GM18505 (cell line): ENCODE data around the gene RAB31.

Experiments used
- ATAC-seq: cut with Tn5 transposase; IDR thresholded peaks from one replicate; pipeline ENCODE4 v1.9.1; 2021; ENCODE audit not compliant: unreplicated experiment
- POLR2A ChIP-seq: IDR thresholded peaks from 4 replicates; pipeline ENCODE4 v1.6.1; 2011; ENCODE audit warnings: borderline replicate concordance; ENCODE audit not compliant: insufficient read depth, insufficient read length; ENCODE audit errors: extremely low read depth

The RAB31 gene

DNA sequence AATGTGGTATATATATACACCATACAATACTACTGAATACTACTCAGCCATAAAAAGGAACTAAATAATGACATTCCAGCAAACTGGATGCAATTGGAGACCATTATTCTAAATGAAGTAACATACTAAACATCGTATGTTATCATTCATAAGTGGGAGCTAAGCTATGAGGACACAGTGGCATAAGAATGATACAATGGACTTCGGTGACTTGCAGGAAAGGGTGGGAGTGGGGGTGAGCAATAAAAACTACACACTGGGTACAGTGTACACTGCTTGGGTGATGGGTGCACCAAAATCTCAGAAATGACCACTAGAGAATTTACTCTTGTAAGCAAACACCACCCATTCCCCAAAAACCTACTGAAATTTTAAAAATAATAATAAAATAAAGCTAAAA, 87.9 kb downstream of the RAB31 start:
- ATAC-seq: no peak

DNA sequence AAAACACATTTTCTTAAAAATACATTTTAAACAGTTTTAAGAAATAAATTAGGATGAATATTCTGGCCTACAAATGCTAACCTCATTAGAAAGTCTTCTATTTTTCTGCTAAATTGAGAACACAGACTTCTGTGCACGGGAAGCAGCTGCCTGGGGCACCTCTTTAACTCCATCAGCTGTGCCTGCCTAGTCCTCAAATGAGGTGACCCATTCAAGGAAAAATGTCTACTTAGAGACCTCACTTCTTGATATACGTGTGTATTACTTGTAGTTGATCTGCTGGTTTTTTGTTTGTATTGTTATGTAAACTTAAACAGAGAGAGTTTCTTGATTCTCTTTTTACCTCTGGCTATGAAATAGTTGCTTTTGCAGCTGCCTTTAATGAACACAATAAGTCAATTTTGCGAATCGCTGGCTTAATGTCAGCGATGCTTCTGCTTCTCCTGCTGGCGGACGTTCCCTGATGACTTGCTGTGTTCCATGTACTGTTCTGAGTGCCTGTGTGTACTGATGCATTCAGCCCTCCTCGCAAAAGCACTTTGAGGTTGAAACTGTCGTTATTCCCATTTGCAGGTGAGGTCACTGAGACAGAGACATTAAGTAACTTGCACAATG, 88.9 kb downstream of the RAB31 start:
- no peak for ATAC-seq
- no peak for TF ChIP-seq POLR2A

More for the DNA sequence above, 87.9 kb downstream of the RAB31 start:
- no peak for TF ChIP-seq POLR2A

DNA sequence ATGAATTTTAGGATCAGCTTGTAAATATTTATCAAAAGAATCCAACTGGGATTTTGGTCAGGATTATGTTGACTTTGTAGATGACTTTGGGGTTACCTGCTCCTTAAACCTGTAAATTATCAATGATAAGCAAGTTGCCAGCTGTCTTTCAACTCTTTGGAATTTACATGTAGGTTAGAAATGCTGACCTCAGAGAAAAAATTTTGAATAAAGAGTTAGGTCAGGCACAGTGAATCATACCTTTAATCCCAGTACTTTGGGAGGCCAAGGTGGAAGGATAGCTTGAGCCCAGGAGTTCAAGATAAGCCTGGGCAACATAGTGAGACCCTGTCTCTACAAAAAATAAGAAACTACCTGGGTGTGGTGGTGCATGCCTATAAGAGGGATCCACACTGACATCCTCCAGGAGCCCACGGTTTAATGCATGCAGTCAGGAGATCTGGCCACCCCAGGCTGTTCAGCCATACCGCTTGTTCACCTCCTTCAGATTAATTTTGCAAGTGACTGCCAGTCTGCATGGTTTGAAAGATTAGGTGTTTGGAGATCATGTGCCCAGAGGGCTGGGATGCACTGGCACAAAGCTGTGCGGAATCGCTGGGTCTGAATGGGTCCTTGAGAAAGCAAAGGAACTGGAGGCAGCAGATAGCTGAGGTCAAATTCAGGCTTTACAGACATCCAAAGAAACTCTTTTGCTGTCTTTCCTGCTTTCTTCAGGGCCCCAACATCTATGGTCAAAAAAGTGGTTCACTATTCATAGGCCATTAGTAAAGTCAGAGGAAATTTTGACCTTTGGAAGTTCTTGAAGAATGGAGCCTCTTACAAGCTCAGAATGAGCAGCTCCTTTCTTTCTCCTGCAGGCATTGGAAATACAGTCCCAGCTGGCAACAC, 94.3 kb downstream of the RAB31 start:
- TF ChIP-seq POLR2A: no peak
- no peak for ATAC-seq

DNA sequence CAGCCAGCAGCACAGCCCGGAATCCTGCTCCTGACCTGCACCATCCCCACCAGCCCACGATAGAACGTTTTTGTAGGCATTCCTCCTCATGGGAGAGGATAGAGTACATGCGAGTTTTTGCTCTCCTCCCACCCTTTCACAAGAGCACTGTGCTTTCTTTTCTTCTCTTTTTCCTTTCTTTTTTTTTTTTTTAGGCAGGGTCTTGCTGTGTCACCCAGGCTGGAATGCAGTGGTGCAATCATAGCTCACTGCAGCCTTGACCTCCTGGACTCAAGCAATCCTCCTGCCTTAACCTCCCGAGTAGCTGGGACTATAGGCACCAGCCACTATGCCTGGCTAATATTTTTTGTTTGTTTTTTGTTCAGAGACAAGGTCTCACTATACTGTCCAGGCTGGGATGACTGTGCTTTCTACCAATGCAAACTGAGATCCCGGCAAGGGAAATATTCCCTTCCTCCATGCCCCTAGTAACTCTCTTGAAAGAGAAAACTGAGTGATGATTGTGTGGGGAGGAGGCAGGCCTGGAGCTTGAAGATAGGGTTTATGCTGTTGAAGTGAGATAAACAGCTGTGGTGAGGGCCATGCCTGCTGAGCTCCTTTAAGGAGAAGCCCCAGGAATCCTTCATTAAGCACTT, 95.1 kb downstream of the RAB31 start:
- ATAC-seq: no peak
- TF ChIP-seq POLR2A: no peak

DNA sequence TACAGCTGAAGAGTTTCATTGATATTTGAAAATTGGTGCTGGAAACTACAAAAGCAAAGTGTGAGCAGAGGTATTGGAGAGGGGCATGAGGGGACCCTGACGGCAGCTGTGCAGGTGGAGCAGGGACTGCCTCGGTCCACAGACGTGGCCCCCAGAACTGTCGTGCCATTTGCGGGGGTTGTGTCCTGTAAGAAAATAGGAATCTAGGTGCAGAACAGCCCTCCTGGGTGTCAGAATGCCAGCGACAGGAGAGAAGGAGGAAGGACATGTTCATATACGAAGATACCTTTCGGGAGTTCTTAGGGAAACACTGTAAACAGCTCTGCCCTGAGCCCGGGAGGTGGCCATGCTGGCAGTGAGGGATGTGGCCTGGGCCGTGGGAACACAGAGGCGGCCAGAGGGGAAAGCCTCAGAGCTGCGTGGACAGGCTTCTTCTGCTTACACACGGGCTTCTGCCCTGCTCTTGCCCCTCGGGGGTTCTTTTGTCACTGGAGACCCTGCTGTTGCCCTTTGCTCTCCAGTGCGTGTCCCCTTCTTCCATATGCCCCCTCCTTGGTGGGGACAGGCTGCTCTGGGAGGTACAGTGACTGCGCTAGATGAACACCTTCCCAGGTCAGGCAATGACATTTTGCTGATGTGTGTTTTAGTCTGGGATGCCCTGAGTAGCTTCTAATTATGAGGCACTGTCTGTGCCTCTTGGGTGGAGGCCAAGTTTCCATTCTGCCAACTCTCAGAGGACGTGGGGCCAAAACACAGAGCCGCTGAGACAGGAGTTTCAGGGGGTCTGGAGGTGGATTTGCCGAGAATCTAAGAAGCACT, 95.8 kb downstream of the RAB31 start:
- no peak for TF ChIP-seq POLR2A
- no peak for ATAC-seq

DNA sequence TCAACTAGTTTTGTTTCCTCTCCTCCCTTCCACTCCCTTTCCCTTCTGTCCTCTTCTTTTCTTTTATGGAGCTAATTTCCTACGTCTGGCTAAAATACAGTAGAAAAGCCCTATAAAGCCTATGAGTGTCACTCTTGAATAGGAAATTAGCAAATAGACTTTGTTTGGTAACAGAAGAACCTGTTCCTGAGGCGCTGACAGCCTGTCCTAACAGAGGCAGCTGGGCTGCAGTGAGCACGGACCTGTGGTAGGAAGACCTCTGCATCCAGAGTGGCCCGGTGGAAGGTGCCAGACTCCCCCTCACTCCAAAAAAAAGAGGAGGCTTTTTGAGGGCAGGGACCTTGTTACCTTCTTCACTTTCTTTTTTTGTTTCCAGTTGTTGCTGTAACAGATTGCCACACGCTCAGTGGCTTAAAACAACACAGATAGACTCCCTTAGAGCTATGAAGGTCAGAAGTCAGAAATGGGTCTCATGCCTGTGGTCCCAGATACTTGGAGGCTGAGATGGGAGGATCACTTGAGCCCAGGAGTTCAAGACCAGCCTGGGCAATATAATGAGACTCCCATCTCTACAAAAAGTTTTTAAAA, 96.5 kb downstream of the RAB31 start:
- no peak for ATAC-seq
- no peak for TF ChIP-seq POLR2A

DNA sequence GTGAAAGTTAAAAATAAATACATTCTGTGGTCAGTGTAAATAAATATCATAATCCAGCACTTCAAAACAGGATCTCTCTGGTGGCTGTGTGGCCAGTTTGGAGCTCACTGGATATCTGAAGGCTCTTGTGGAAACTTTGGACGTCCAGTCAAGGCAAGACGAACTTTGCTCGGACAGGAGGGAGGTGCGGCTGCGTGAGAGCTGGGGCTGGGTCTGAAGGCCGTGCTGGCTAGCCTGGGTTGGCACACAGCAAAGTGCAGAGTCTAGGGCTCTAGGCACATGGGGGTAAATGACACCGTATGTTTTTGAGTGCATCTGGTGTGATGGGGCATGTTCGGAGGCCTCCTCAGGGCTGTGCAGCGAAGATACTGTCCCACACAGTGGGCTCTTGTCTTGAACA, 98.8 kb downstream of the RAB31 start:
- no peak for ATAC-seq

DNA sequence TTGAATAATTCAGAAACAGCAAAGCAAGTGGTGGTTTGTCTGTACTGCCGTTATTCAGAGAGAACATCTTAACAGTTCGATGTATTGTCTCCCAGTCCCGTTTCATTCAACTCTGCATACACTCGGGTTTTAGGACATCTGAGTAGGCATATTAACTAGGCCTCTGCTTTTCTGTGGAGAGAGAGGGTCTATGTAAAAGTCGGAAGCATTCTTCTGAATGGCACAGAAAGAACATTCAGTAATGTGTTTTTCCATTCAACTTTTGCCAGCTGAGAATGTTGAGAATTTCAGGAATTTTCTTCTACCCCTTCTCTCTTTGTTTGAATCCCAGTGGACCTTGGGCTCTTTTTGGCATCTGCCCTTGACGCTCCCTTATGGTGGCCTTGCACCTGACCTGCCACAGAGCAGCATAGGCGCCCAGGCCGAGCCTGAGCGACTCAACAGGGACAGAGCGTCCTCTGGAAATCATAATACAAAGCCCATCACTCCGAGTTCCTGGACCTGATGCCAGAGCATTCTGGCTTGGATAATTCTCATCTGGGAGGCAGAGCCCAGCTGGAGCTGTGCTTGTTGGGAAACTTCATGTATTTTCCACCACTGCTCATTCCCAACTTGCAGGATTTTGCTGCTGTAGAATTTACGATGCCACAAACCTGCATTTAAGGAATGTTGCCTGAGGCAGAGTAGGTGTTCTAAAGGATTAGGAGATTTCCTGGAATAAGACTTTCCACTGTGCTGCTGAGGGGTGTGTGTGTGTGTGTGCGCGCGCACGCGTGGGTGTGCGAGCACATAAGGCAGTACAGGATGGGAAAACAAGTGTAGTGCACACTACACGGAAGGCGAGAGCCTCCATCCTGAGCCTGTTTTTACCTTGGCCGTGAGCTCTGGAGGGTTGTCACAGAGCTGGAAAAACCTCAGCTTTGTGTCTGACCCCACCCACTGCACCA, 100.5 kb downstream of the RAB31 start:
- no peak for TF ChIP-seq POLR2A
- ATAC-seq: no peak

More for the DNA sequence above, 98.8 kb downstream of the RAB31 start:
- no peak for TF ChIP-seq POLR2A

DNA sequence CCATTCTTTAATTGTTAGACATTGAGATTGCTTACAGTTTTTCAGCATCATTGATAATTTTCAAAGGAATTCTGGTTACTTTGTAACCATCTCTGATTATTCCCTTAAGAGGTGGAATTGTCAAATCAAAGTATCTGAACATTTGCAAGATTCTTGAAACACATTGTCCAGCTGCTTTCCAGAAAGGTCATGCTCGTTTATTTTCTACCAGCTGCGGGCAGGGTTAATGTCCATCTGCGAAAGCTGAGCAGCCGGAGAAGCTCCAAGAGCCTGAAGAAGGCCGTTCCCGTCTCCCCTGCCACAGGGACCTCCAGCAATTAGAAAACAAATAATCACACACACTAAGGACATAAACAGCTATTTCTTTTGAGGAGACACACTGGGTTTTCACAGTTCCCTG, 101.6 kb downstream of the RAB31 start:
- no peak for ATAC-seq
- TF ChIP-seq POLR2A: no peak

DNA sequence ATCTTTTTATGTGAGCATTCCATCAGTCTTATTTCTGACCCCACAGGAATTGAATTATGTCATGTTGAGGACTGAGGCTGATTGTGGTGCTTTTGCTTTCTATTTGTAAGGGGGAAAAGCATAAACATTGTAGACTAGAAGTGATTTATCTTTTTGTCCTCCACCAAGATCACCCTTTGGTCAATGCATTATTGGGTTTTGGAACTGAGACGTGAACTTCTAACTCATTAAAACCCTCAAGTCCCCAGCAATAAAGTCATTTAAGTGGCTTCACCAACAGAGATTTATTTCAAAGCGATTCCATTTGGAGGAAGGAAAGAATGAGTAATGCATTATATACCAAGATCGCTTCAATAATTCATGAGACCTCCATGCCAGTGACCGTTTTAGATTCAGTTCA, 102.2 kb downstream of the RAB31 start:
- TF ChIP-seq POLR2A: no peak
- ATAC-seq: no peak

DNA sequence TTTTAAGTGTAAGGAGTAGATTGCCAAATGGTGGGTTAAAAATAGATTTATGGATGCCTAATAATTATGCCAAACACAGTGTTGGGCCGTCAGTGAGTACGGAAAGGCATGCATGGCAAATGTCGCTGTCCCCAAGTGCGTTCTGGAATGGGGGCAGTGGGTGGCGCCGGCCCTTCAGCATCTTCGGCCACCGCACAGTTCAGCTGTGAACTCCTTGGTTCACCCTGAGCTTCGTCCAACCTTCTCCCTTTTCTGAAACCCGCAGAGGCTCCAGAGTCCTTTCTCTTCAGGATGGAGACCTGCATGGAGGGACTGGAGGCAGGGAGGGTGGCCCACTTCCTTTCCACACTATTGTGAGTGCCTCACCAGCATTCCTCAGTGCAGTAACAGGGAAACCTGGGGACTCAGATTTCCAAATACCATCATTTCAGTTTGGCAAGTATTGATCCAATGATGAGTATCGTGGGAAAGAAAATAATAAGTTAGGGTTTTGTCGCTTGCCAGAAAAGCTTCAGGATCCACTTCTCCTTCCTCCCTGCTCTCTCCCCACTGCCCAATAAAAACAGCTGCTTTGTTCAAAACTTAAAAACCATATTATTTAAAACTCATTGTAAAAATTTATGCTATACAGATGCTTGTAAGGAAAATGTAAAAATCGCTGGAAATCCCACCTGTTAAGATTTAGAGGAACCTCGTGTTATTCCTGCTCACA, 103.0 kb downstream of the RAB31 start:
- no peak for TF ChIP-seq POLR2A
- ATAC-seq: no peak
